Measurements from ENCODE around the gene PTPRQ.

DNA sequence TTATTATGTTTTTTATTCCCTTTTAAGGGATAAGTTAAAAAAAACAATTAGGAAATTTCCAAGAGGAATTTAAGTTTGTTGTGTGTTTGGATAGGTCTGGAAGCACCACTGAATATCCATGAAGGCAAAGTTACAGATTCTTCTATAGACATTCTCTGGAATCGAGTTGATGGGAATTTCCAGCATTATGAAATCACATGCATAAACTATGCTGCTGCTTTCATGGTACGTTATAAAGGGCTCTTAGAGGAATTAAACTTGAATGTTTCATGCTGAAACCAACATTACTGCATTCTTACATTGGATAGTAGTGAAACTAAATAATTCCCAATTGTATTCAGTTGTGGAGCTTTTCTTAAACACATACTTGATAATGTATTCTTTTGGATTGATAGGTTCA is 21.5 kb upstream of the PTPRQ start:
- TF ChIP-seq, protein P1, sequence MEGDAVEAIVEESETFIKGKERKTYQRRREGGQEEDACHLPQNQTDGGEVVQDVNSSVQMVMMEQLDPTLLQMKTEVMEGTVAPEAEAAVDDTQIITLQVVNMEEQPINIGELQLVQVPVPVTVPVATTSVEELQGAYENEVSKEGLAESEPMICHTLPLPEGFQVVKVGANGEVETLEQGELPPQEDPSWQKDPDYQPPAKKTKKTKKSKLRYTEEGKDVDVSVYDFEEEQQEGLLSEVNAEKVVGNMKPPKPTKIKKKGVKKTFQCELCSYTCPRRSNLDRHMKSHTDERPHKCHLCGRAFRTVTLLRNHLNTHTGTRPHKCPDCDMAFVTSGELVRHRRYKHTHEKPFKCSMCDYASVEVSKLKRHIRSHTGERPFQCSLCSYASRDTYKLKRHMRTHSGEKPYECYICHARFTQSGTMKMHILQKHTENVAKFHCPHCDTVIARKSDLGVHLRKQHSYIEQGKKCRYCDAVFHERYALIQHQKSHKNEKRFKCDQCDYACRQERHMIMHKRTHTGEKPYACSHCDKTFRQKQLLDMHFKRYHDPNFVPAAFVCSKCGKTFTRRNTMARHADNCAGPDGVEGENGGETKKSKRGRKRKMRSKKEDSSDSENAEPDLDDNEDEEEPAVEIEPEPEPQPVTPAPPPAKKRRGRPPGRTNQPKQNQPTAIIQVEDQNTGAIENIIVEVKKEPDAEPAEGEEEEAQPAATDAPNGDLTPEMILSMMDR (tag by site-specific recombination; IDR thresholded peaks at IDR 0.05), result no peak
- TF ChIP-seq HOXC10 (CRISPR knock-in tag; IDR thresholded peaks at IDR 0.05) (no peak), MEIS1 (CRISPR knock-in tag; IDR thresholded peaks at IDR 0.05; ENCODE audit: borderline replicate concordance) (no peak), ZNF791 (tag by site-specific recombination; IDR thresholded peaks at IDR 0.05) (no peak)

All from HEK293 (cell line).